Measurements from ENCODE around the gene ATG2A. TPM values are rescaled to one million over a fixed set of nuclear protein-coding genes. Genes with fewer than 3 reads are reported as not detected.
A peak's percentile ranks its signal among the peaks of the same experiment; 100 is the strongest.
"Not testable (repeated sequence)": the region's sequence is repeated elsewhere in the genome, so short reads cannot be mapped to it uniquely, and the experiment has no call there.

ATG2A gene
- total and polyA plus RNA-seq, 2 of the 8 experiments (the other 6 are each of a cell fraction or from before 2014, with no cell fraction given), result 12.1 to 22.1 TPM

DNA sequence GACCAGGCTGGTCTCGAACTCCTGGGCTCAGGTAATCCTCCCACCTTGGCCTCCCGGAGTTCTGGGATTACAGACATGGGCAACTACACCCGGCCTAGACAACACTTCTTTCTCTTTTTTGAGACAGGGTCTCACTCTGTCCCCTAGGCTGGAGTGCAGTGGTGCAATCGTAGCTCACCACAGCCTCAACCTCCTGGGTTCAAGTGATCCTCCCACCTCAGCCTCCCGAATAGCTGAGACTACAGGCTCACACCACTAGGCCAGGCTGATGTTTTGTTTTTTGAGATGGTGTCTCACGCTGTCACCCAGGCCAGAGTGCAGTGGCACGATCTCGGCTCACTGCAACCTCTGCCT is 71.3 kb downstream of the ATG2A start:
- POLR2A ChIA-PET (ENCODE audit: partially characterized antibody), result interaction anchor here (25.7 kb wide), 1 partner anchor 39 kb away, joined by 408 read pairs; the partner anchor contains the start of gene EHD1
- 87% methylated on average over 8 of the region's 8 CpGs; no CpG with 5 or more reads in 1 of the 2 experiments for WGBS, 2 experiments (ENCODE audit: extremely low coverage in 1 of 2, insufficient coverage in 1 of 2, insufficient read length in 1 of 2, insufficient replicate concordance in 2 of 2, low coverage in 1 of 2, low lambda C conversion rate in 2 of 2, missing lambda C conversion rate in 1 of 2)
- not testable (repeated sequence) for H2AK5ac ChIP-seq (ENCODE audit: low read depth, low read length); H3K4me3 ChIP-seq (ENCODE audit: extremely low read depth in 1 of 4, insufficient read depth in 2 of 4, low read depth in 3 of 4, low read length in 4 of 4); H3K27ac ChIP-seq (ENCODE audit: low read depth, low read length); H2BK20ac ChIP-seq (ENCODE audit: low read length); H3K79me1 ChIP-seq (ENCODE audit: low read depth, low read length); H2BK5ac ChIP-seq (ENCODE audit: low read depth, low read length); H4K8ac ChIP-seq (ENCODE audit: extremely low read depth, insufficient read depth, low read length); H3K4me2 ChIP-seq (ENCODE audit: insufficient read depth in 1 of 2, low read depth in 2 of 2, low read length in 2 of 2); H3K14ac ChIP-seq (ENCODE audit: insufficient read length); H2BK120ac ChIP-seq (replicated peaks; ENCODE audit: low read depth, low read length); H4K20me1 ChIP-seq (replicated peaks in 1 of 2; ENCODE audit: control insufficient read depth in 1 of 2, insufficient read depth in 2 of 2, low read length in 2 of 2); H3K23ac ChIP-seq (ENCODE audit: insufficient read length); H3K56ac ChIP-seq (replicated peaks; ENCODE audit: insufficient read length, low read depth, low read length); H3K27me3 ChIP-seq (replicated peaks in 1 of 4; ENCODE audit: control insufficient read depth in 3 of 4, extremely low read depth in 1 of 4, insufficient read depth in 3 of 4, low read length in 3 of 4); H3K79me2 ChIP-seq (ENCODE audit: control insufficient read depth in 1 of 2, insufficient read depth in 2 of 2, low read length in 2 of 2); H2AFZ ChIP-seq (ENCODE audit: low read length); H2BK15ac ChIP-seq (ENCODE audit: low read length); H4K91ac ChIP-seq (replicated peaks; ENCODE audit: insufficient read length, low read length); H3K36me3 ChIP-seq (ENCODE audit: control insufficient read depth in 2 of 4, insufficient read depth in 4 of 4, low read length in 3 of 4); H4K5ac ChIP-seq (ENCODE audit: insufficient read length, low read depth, low read length); H3K4ac ChIP-seq (replicated peaks; ENCODE audit: insufficient read length, low read depth, low read length); H3K9ac ChIP-seq (replicated peaks in 1 of 4; ENCODE audit: extremely low read depth in 1 of 4, low read depth in 3 of 4, low read length in 3 of 4); H3K18ac ChIP-seq (ENCODE audit: extremely low read depth, low read length); FAIRE-seq; H3K23me2 ChIP-seq (ENCODE audit: low read depth, low read length); DNase-seq (ENCODE audit: low read depth in 1 of 2, low spot score in 2 of 2); H3K9me3 ChIP-seq (ENCODE audit: insufficient read depth in 2 of 2, low read depth in 1 of 2, low read length in 1 of 2)
- Histone ChIP-seq H3K4me1 (replicated peaks in 1 of 4; ENCODE audit: control insufficient read depth in 3 of 4, insufficient read depth in 4 of 4, low read length in 3 of 4) (peaks cover 0 to 35% (median 23%) of the 10 kb centered on the region in 4 experiments; a peak in 6 of 7 replicates), H2BK12ac (ENCODE audit: low read depth, low read length) (peak overlapping the region; percentile 50; the same call in 1 of the 2 replicates)
- CTCF ChIA-PET (ENCODE audit: partially characterized antibody), result interaction anchor here (0.6 to 32.3 kb wide), 13 partner anchors 16 to 493 kb away, joined by 3 to 1058 read pairs (median 10); partner anchors contain the start of genes ARL2, BATF2, EHD1 and MEN1
